Measurements from ENCODE around the gene GPR146. TPM values are rescaled to one million over a fixed set of nuclear protein-coding genes. Genes with fewer than 3 reads are reported as not detected.
"Not testable (repeated sequence)": the region's sequence is repeated elsewhere in the genome, so short reads cannot be mapped to it uniquely, and the experiment has no call there.

GPR146 gene
- total RNA-seq, 1 donor from 2014 or later, result 1.3 TPM

GRCh38 chr7:1070544-1071011 lies 26.2 kb downstream of the GPR146 start:
- H3K27me3 ChIP-seq (ENCODE audit: control insufficient read depth, insufficient read depth, low read length), result no peaks in the 10 kb centered on the region
- peaks cover 1% of the 10 kb centered on the region for H3K36me3 ChIP-seq (ENCODE audit: control insufficient read depth, insufficient read depth, low read length)
- TF ChIP-seq, protein P1, sequence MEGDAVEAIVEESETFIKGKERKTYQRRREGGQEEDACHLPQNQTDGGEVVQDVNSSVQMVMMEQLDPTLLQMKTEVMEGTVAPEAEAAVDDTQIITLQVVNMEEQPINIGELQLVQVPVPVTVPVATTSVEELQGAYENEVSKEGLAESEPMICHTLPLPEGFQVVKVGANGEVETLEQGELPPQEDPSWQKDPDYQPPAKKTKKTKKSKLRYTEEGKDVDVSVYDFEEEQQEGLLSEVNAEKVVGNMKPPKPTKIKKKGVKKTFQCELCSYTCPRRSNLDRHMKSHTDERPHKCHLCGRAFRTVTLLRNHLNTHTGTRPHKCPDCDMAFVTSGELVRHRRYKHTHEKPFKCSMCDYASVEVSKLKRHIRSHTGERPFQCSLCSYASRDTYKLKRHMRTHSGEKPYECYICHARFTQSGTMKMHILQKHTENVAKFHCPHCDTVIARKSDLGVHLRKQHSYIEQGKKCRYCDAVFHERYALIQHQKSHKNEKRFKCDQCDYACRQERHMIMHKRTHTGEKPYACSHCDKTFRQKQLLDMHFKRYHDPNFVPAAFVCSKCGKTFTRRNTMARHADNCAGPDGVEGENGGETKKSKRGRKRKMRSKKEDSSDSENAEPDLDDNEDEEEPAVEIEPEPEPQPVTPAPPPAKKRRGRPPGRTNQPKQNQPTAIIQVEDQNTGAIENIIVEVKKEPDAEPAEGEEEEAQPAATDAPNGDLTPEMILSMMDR (IDR thresholded peaks at IDR 0.05; ENCODE audit: insufficient read depth, low read length, severe bottlenecking), result no peak
- DNase-seq (ENCODE audit: low read depth), result no peak
- H3K4me3 ChIP-seq (ENCODE audit: low read depth, low read length), result no peak overlapping the region
- FAIRE-seq, result peak; percentile 90

DNA sequence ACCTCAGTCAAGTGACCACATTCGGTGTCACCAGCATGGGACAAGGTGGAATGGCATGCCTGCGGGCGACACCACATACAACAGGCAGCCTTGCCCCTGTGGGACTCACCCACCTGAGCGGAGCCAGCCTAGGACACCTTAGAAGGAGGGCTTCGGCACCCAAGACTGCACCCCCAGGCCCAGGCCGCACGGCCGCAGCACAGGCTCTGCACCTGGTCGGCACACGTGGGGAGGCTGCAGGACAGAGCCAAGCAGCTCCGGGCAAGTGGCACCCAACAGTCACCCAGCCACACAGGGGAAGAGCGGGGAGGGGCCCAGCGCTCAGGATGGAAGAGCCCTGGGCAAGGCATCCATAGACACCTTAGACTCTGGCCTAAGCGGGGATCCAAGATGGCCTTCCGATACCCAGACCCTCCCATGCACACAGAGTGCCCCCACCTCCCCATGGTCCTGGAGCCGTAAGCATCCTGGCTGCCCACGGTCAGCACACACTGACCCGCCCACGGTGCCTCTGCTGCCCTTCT lies 27.4 kb downstream of the GPR146 start:
- TF ChIP-seq, protein P1 (IDR thresholded peaks at IDR 0.05; ENCODE audit: insufficient read depth, low read length, severe bottlenecking), result no peak
- peaks cover 1% of the 10 kb centered on the region for H3K36me3 ChIP-seq (ENCODE audit: control insufficient read depth, insufficient read depth, low read length)
- FAIRE-seq (no peak), DNase-seq (ENCODE audit: low read depth) (no peak)
- no peak overlapping the region for H3K4me3 ChIP-seq (ENCODE audit: low read depth, low read length)
- no peaks in the 10 kb centered on the region for H3K27me3 ChIP-seq (ENCODE audit: control insufficient read depth, insufficient read depth, low read length)

DNA sequence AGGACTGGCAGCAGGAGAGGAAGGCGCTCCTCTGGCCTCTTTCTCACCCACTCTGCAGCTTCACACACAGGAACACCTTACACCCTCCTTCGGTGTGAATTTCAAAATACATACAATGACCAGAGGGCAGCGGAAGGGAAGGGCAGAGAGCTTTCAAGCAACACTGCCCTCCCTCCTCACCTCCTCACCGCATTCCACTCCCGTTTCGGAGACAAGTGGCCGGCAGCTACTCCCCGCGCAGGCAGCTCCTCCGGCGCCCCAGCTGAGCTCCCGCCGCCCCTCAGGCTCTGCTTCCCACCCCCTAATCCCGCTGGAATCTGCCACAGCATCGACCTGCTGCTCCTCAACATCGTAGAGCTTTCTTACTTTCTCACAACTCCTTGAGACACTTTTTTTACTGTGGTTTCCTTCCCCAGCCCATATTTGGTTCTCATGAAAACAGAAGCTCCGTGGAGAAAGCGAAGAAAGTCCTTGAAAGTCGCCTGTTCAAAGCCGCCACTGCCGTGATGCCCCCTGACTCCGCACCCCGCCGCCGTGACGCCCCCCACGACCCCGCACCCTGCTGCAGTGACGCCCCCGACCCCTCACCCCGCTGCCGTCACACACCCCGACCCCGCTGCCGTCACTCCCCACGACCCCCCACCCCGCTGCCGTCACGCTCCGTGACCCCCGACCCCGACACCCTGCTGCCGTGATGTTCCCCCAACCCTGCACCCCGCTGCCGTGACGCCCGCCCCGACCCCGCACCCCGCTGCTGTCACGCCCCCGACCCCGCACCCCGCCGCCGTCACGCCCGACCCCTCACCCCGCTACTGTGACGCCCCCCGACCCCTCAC lies 29.0 kb downstream of the GPR146 start:
- H3K36me3 ChIP-seq (ENCODE audit: control insufficient read depth, insufficient read depth, low read length), result peaks cover 1% of the 10 kb centered on the region
- H3K27me3 ChIP-seq (ENCODE audit: control insufficient read depth, insufficient read depth, low read length), result no peaks in the 10 kb centered on the region
- FAIRE-seq (no peak), DNase-seq (ENCODE audit: low read depth) (no peak)
- no peak overlapping the region for H3K4me3 ChIP-seq (ENCODE audit: low read depth, low read length)
- TF ChIP-seq, protein P1 (IDR thresholded peaks at IDR 0.05; ENCODE audit: insufficient read depth, low read length, severe bottlenecking), result no peak

- not testable (repeated sequence) for DNase-seq (ENCODE audit: low read depth); FAIRE-seq; H3K4me3 ChIP-seq (ENCODE audit: low read depth, low read length); H3K27me3 ChIP-seq (ENCODE audit: control insufficient read depth, insufficient read depth, low read length); H3K36me3 ChIP-seq (ENCODE audit: control insufficient read depth, insufficient read depth, low read length)
Measured at GRCh38 chr7:1074018-1074417, 29.7 kb downstream of the GPR146 start.

- no peak for FAIRE-seq
- Histone ChIP-seq H3K4me3 (ENCODE audit: low read depth, low read length) (no peak overlapping the region), H3K36me3 (ENCODE audit: control insufficient read depth, insufficient read depth, low read length) (peaks cover 1% of the 10 kb centered on the region), H3K27me3 (ENCODE audit: control insufficient read depth, insufficient read depth, low read length) (no peaks in the 10 kb centered on the region)
- TF ChIP-seq, protein P1 (IDR thresholded peaks at IDR 0.05; ENCODE audit: insufficient read depth, low read length, severe bottlenecking), result no peak
- no peak for DNase-seq (ENCODE audit: low read depth)
Measured at GRCh38 chr7:1074593-1075431, 30.5 kb downstream of the GPR146 start.
